Measurements from ENCODE around the gene TBC1D1. TPM values are rescaled to one million over a fixed set of nuclear protein-coding genes. Genes with fewer than 3 reads are reported as not detected.
A peak's percentile ranks its signal among the peaks of the same experiment; 100 is the strongest.

Gene TBC1D1
- total and polyA plus RNA-seq, 2 donors: 74.7 to 115 TPM

DNA sequence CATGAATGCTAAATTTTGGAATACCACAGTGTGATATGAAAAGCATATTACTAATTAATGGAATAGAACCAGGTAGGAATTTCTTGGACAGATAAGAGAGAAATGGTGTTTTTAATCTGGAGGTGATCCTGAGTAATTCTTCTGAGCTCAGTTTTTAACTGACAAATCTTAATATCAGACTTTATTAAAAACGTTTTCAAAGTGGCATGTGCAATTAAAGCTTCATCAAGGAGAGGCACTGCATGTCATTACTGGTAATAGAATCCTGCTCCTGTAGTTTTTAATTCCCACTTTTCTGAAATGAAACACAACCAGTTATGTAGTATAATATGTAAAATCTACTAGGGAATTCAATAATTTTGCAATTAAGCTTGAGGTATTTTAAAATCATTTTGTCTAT is 62.3 kb downstream of the TBC1D1 start:
- DNase-seq (ENCODE audit: extremely low spot score): no peak
- Histone ChIP-seq H3K4me1 (ENCODE audit: insufficient read depth) (no peaks in the 10 kb centered on the region), H3K27ac (ENCODE audit: low read depth) (no peak overlapping the region), H3K36me3 (ENCODE audit: insufficient read depth) (no peaks in the 10 kb centered on the region), H3K4me3 (ENCODE audit: low read depth, low read length) (no peak overlapping the region)
- WGBS: 44% methylated on average over 1 of the region's 1 CpG

GRCh38 chr4:37953620-37954293 is 62.9 kb downstream of the TBC1D1 start:
- WGBS: 52% methylated on average over 7 of the region's 7 CpGs
- no peaks in the 10 kb centered on the region for H3K4me1 ChIP-seq (ENCODE audit: insufficient read depth)
- no peak for DNase-seq (ENCODE audit: extremely low spot score)
- H3K27ac ChIP-seq (ENCODE audit: low read depth): peak overlapping the region; percentile 50
- H3K4me3 ChIP-seq (ENCODE audit: low read depth, low read length): no peak overlapping the region
- H3K36me3 ChIP-seq (ENCODE audit: insufficient read depth): no peaks in the 10 kb centered on the region

- H3K4me1 ChIP-seq (ENCODE audit: insufficient read depth): no peaks in the 10 kb centered on the region
- H3K4me3 ChIP-seq (ENCODE audit: low read depth, low read length): no peak overlapping the region
- H3K27ac ChIP-seq (ENCODE audit: low read depth): no peak overlapping the region
- WGBS: 61% methylated on average over 4 of the region's 4 CpGs
- DNase-seq (ENCODE audit: extremely low spot score): no peak
- no peaks in the 10 kb centered on the region for H3K36me3 ChIP-seq (ENCODE audit: insufficient read depth)
Observed at GRCh38 chr4:37956941-37957340, 66.1 kb downstream of the TBC1D1 start.

DNA sequence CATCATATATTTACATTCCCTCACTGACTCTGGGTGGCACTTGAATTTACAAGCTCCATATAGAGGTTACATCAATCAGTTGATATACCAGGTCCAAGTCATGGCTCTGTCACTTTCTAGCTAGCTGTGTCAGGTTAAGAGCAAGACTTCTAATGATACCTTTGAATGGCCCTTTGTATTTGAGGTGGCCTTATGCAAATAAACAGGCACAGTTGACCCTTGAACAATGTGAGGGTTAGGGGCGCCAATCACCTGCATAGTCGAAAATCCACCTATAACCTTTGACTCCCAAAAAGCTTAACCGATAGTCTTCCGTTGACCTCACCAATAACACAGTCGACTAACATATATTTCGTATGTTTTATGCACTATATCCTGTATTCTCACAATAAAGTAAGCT is 68.0 kb downstream of the TBC1D1 start:
- Histone ChIP-seq H3K36me3 (ENCODE audit: insufficient read depth) (no peaks in the 10 kb centered on the region), H3K4me1 (ENCODE audit: insufficient read depth) (no peaks in the 10 kb centered on the region), H3K27ac (ENCODE audit: low read depth) (no peak overlapping the region), H3K4me3 (ENCODE audit: low read depth, low read length) (no peak overlapping the region)
- whole genome bisulfite sequencing: 88% methylated on average over 6 of the region's 6 CpGs
- DNase-seq (ENCODE audit: extremely low spot score): no peak

GRCh38 chr4:37960098-37960497 is 69.2 kb downstream of the TBC1D1 start, which contains the start of gene PTTG2:
PTTG2 (plus strand) TSS chr4:37960398; CDS start chr4:37960435, 37 bp downstream.
- Histone ChIP-seq H3K27ac (ENCODE audit: low read depth) (no peak within 1 kb of the TSS), H3K36me3 (ENCODE audit: insufficient read depth) (no peaks in the 10 kb centered on the region), H3K4me1 (ENCODE audit: insufficient read depth) (no peaks in the 10 kb centered on the region), H3K4me3 (ENCODE audit: low read depth, low read length) (no peak within 1 kb of the TSS)
- 94% methylated on average over 5 of the region's 5 CpGs for WGBS
- DNase-seq (ENCODE audit: extremely low spot score): no peak

- no peak overlapping the region for H3K27ac ChIP-seq (ENCODE audit: low read depth)
- no peak for DNase-seq (ENCODE audit: extremely low spot score)
- WGBS: 79% methylated on average over 5 of the region's 5 CpGs
- no peaks in the 10 kb centered on the region for H3K36me3 ChIP-seq (ENCODE audit: insufficient read depth)
- no peak overlapping the region for H3K4me3 ChIP-seq (ENCODE audit: low read depth, low read length)
- no peaks in the 10 kb centered on the region for H3K4me1 ChIP-seq (ENCODE audit: insufficient read depth)
Observed at GRCh38 chr4:37960679-37961450, 70.0 kb downstream of the TBC1D1 start.

- H3K36me3 ChIP-seq (ENCODE audit: insufficient read depth): no peaks in the 10 kb centered on the region
- no peak overlapping the region for H3K27ac ChIP-seq (ENCODE audit: low read depth)
- no peak overlapping the region for H3K4me3 ChIP-seq (ENCODE audit: low read depth, low read length)
- WGBS: 89% methylated on average over 4 of the region's 4 CpGs
- no peak for DNase-seq (ENCODE audit: extremely low spot score)
- H3K4me1 ChIP-seq (ENCODE audit: insufficient read depth): no peaks in the 10 kb centered on the region
Observed at GRCh38 chr4:37964734-37965457, 74.0 kb downstream of the TBC1D1 start.

- Histone ChIP-seq H3K27ac (ENCODE audit: low read depth) (no peak overlapping the region), H3K4me1 (ENCODE audit: insufficient read depth) (no peaks in the 10 kb centered on the region), H3K36me3 (ENCODE audit: insufficient read depth) (no peaks in the 10 kb centered on the region), H3K4me3 (ENCODE audit: low read depth, low read length) (no peak overlapping the region)
- 90% methylated on average over 3 of the region's 3 CpGs for WGBS
- no peak for DNase-seq (ENCODE audit: extremely low spot score)
Observed at GRCh38 chr4:37966044-37966443, 75.2 kb downstream of the TBC1D1 start.

GRCh38 chr4:37967736-37968135 is 76.9 kb downstream of the TBC1D1 start:
- Histone ChIP-seq H3K27ac (ENCODE audit: low read depth) (no peak overlapping the region), H3K4me1 (ENCODE audit: insufficient read depth) (no peaks in the 10 kb centered on the region), H3K36me3 (ENCODE audit: insufficient read depth) (no peaks in the 10 kb centered on the region), H3K4me3 (ENCODE audit: low read depth, low read length) (no peak overlapping the region)
- no peak for DNase-seq (ENCODE audit: extremely low spot score)
- 13% methylated on average over 5 of the region's 5 CpGs for WGBS

DNA sequence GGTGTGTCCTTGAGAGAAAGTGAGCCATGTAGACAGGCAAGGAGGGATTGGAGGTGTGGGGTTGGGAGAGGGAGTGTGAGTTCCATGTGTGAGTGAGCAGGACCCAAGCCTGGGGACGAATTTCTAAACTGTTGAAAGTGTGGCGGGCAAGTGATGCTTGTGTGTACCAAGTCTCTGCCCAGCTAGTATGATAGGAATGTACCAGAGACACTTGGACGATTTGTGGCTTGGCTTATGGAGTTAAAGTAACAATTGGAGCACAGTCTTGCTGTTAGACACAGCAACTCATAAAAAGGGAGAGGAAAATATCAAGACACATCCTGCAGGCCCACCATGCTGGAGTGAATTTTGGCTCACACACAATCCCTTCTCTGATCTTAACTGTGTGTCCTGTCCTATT is 77.9 kb downstream of the TBC1D1 start:
- no peaks in the 10 kb centered on the region for H3K4me1 ChIP-seq (ENCODE audit: insufficient read depth)
- 74% methylated on average over 3 of the region's 3 CpGs for WGBS
- H3K36me3 ChIP-seq (ENCODE audit: insufficient read depth): no peaks in the 10 kb centered on the region

GRCh38 chr4:37970702-37971101 is 79.8 kb downstream of the TBC1D1 start:
- Histone ChIP-seq H3K36me3 (ENCODE audit: insufficient read depth) (no peaks in the 10 kb centered on the region), H3K27ac (ENCODE audit: low read depth) (no peak overlapping the region), H3K4me3 (ENCODE audit: low read depth, low read length) (no peak overlapping the region), H3K4me1 (ENCODE audit: insufficient read depth) (no peaks in the 10 kb centered on the region)
- 57% methylated on average over 1 of the region's 1 CpG for WGBS
- no peak for DNase-seq (ENCODE audit: extremely low spot score)

More for the DNA sequence above, 77.9 kb downstream of the TBC1D1 start:
- no peak for DNase-seq (ENCODE audit: extremely low spot score)
- H3K4me3 ChIP-seq (ENCODE audit: low read depth, low read length): no peak overlapping the region
- no peak overlapping the region for H3K27ac ChIP-seq (ENCODE audit: low read depth)

DNA sequence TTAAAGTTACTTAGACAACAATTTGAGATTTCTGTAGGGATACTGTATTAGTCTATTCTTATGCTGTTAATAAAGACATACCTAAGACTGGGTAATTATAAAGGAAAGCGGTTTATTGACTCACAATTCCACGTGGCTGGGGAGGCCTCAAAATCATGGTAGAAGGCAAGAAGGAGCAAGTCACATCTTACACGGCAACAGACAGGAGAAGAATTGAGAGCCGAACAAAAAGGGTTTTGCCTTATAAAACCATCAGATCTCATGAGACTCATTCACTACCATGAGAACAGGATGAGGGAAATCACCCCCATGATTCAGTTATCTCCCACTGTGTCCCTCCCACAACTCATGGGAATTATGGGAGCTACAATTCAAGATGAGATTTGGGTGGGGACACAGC is 80.3 kb downstream of the TBC1D1 start:
- no peak overlapping the region for H3K27ac ChIP-seq (ENCODE audit: low read depth)
- no peaks in the 10 kb centered on the region for H3K4me1 ChIP-seq (ENCODE audit: insufficient read depth)
- no peaks in the 10 kb centered on the region for H3K36me3 ChIP-seq (ENCODE audit: insufficient read depth)
- H3K4me3 ChIP-seq (ENCODE audit: low read depth, low read length): no peak overlapping the region
- DNase-seq (ENCODE audit: extremely low spot score): no peak
- 93% methylated on average over 4 of the region's 4 CpGs for WGBS

GRCh38 chr4:37973441-37973840 is 82.6 kb downstream of the TBC1D1 start:
- 94% methylated on average over 3 of the region's 3 CpGs for WGBS
- DNase-seq (ENCODE audit: extremely low spot score): no peak
- no peak overlapping the region for H3K27ac ChIP-seq (ENCODE audit: low read depth)
- H3K4me3 ChIP-seq (ENCODE audit: low read depth, low read length): no peak overlapping the region
- H3K4me1 ChIP-seq (ENCODE audit: insufficient read depth): no peaks in the 10 kb centered on the region
- no peaks in the 10 kb centered on the region for H3K36me3 ChIP-seq (ENCODE audit: insufficient read depth)

All from urinary bladder (tissue), 4 donors.